Kidney (tissue), 14 donors: ENCODE measurements around the gene ITPK1. TPM values are rescaled to one million over a fixed set of nuclear protein-coding genes. Genes with fewer than 3 reads are reported as not detected.

Experiments
- DNase-seq, 5 donors: peaks; one replicate each; pipeline ENCODE4 v3.0.0-alpha.2; 2013 to 2020
- FAIRE-seq: peaks from 2 replicates; lab custom pipeline; 2012; peaks lifted over from hg19 to GRCh38; lab: Jason Lieb, UNC
- H3K27ac ChIP-seq, 2 donors: one replicate each; pipeline ENCODE4 v1.7.0; 2013; ENCODE audit warnings: low read depth in 2 of 2, low read length in 2 of 2, inconsistent platforms in 1 of 2
- H3K27me3 ChIP-seq: one replicate; pipeline ENCODE4 v1.7.1; 2013; ENCODE audit warnings: low read length, inconsistent platforms; ENCODE audit not compliant: control insufficient read depth, insufficient read depth
- H3K36me3 ChIP-seq, 3 donors: one replicate each; pipeline versions ENCODE4 v1.7.0 to v1.7.1; 2013; ENCODE audit warnings: low read length in 3 of 3, control low read depth in 1 of 3, inconsistent platforms in 1 of 3; ENCODE audit not compliant: insufficient read depth in 3 of 3, control insufficient read depth in 2 of 3
- H3K4me1 ChIP-seq, 3 donors: one replicate each; pipeline versions ENCODE4 v1.7.0 to v1.7.1; 2013; ENCODE audit warnings: low read length in 3 of 3, inconsistent platforms in 1 of 3, low read depth in 1 of 3; ENCODE audit not compliant: control insufficient read depth in 2 of 3, insufficient read depth in 2 of 3
- H3K4me3 ChIP-seq, 3 donors: one replicate each; pipeline versions ENCODE4 v1.7.0 to v1.8.1; 2013; ENCODE audit warnings: low read length in 3 of 3, control low read depth in 1 of 3, inconsistent platforms in 1 of 3
- H3K9ac ChIP-seq, 3 donors: one replicate each; pipeline versions ENCODE4 v1.7.0 to v1.7.1; 2013; ENCODE audit warnings: low read length in 3 of 3, control low read depth in 1 of 3, inconsistent platforms in 1 of 3
- H3K9me3 ChIP-seq, 3 donors: one replicate each; pipeline versions ENCODE4 v1.7.0 to v1.7.1; 2013; ENCODE audit warnings: low read length in 3 of 3, control low read depth in 1 of 3, inconsistent platforms in 1 of 3; ENCODE audit not compliant: control insufficient read depth in 2 of 3, insufficient read depth in 1 of 3
- intact Hi-C: fragments of 100-400 bp; cut with DNase I; formaldehyde crosslinking; loops from one replicate; pipeline ENCODE4 v1.11.1; 2022
- polyA plus RNA-seq: library from polyadenylated mRNA; stranded (reverse); fragments of 350-450 nt; fragmentation: Illumina TruSeq; extraction: RNeasy Lipid Tissue Mini Kit (QIAGEN cat#74804); gene quantifications from one replicate; pipeline ENCODE4 v1.2.3, GENCODE V29; 2014; ENCODE audit warnings: low read depth, low replicate concordance; ENCODE audit not compliant: insufficient read depth
- total RNA-seq: library from RNA; stranded (reverse); fragmentation: NEBNext Ultra II Directional; extraction: Animal tissue kit (Norgen Biotek cat#: 25700); gene quantifications from one replicate; pipeline ENCODE4 v1.2.1, GENCODE V29; 2021
- TF ChIP-seq, protein P1 (sequence below): IDR thresholded peaks from 3 replicates; pipeline ENCODE4 v1.5.1; 2012; ENCODE audit warnings: mild to moderate bottlenecking, moderate library complexity, borderline replicate concordance; ENCODE audit not compliant: insufficient read depth; ENCODE audit errors: extremely low read depth
- donor health status: control.
- donor health status: control.
- donor health status: control.
- donor health status: control.
- donor health status: control.
- donor health status: DM: yes; HTN: yes; CAD: no.
- donor health status: Normal renal cell carcinoma (clear cell type).

Gene ITPK1
- total and polyA plus RNA-seq, 2 donors from 2014 or later = 43.6 to 92.0 TPM

DNA sequence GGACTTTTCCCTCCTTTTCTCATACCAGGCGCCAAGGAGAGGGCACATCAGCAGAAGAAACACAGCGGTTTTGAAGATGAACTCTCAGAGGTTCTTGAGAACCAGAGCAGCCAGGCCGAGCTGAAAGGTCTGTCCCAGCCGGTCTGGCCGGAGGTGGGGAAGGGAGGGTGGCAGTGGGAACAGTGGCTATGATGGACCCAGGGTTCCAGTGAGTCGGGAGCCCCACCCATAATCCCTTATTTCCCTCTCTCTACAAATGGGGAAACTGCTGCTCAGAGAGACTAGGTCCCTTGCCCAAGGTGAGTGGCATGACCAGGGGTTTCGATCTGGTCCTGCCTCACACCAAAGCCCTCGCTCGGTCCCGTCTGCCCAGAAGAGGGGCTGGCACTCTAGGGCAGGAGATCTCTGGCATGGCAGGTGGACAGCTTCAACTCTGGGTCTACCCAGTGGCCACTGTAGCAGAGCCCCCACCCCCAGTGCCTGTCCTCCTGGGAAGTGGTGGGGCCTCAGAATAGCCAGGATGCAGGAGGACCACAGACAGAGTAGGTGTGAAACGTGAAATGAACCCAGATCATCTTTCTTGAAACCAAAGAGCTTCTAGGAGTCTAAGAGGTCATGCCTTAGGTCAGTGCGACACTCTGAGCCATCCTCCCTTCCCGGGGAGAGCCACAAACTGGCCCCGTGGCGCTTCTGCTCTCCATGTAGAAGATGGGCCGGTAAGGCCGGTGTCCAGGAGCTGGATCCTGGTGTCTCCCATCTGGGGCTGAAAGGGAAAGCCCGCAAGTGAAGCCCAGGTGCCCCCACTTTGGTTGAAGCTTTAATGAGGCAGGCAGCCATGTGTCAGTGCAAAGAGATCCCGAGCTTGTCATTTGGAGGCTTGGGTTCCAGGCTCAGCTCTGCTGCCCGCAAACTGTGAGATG lies 185.8 kb downstream of the ITPK1 start:
- TF ChIP-seq, protein P1, sequence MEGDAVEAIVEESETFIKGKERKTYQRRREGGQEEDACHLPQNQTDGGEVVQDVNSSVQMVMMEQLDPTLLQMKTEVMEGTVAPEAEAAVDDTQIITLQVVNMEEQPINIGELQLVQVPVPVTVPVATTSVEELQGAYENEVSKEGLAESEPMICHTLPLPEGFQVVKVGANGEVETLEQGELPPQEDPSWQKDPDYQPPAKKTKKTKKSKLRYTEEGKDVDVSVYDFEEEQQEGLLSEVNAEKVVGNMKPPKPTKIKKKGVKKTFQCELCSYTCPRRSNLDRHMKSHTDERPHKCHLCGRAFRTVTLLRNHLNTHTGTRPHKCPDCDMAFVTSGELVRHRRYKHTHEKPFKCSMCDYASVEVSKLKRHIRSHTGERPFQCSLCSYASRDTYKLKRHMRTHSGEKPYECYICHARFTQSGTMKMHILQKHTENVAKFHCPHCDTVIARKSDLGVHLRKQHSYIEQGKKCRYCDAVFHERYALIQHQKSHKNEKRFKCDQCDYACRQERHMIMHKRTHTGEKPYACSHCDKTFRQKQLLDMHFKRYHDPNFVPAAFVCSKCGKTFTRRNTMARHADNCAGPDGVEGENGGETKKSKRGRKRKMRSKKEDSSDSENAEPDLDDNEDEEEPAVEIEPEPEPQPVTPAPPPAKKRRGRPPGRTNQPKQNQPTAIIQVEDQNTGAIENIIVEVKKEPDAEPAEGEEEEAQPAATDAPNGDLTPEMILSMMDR = no peak
- intact Hi-C loops = no loop called here
- Histone ChIP-seq H3K9ac (no peak overlapping the region), H3K9me3 (no peaks in the 10 kb centered on the region), H3K36me3 (no peaks in the 10 kb centered on the region), H3K27me3 (no peaks in the 10 kb centered on the region), H3K4me3 (no peak overlapping the region), H3K4me1 (no peaks in the 10 kb centered on the region), H3K27ac (no peak overlapping the region)
- FAIRE-seq (no peak), DNase-seq (no peak)

DNA sequence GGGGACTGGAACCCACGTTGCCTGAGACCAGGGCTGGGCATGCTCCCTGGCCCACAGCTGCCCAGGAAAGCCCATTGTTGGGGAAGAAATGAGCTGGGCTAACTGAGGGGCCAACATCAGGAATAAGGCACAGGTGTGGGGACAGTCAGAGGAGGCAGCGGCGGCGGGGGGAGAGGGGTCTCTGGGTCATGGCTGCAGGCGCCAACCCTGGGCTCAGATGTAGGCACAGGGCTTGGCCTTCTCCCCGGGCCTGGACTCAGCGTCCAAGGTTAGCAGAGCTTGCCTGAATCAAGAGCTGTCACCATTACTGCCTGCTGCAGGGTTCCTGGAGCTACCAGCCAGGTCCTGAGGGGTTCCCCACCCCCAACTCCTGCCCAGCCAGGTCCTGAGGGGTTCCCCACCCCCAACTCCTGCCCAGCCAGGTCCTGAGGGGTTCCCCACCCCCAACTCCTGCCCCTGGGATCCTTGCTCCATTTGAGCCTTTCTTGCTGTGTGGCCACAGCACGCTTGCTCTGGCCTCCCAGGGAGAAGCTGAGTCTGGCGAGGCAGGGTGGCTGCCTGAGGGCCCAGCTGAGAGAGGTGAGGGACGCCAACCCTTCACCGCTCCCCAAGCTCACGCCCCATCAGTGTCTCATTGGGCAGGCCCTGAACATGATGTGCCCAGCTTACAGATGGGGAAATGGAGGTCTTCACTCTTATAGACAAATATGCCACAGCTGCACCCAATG lies 186.6 kb downstream of the ITPK1 start:
- intact Hi-C loops = no loop called here
- TF ChIP-seq, protein P1 = no peak
- no peaks in the 10 kb centered on the region for H3K4me1 ChIP-seq
- no peaks in the 10 kb centered on the region for H3K9me3 ChIP-seq
- no peaks in the 10 kb centered on the region for H3K27me3 ChIP-seq
- H3K9ac ChIP-seq = no peak overlapping the region
- no peak overlapping the region for H3K4me3 ChIP-seq
- no peak overlapping the region for H3K27ac ChIP-seq
- H3K36me3 ChIP-seq = no peaks in the 10 kb centered on the region
- FAIRE-seq (no peak), DNase-seq (no peak)

DNA sequence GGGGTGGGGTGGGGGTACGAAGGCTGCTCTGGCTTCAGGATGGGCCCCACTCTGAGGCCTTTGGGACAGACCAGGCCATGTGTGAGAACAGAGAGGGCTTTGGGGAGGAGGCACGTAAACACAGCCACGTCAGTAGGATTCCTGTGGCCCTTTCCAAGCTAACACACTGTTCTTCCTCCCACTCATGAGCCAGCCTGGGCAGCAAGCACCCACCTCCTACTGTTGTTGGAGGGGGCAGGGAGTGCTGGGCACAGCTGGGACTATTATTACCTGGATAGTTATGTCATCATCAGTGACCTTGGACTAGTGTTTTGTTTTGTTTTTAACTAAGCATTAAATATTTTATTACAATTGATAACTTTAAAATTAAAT lies 187.5 kb downstream of the ITPK1 start:
- Histone ChIP-seq H3K27ac (no peak overlapping the region), H3K27me3 (no peaks in the 10 kb centered on the region), H3K36me3 (no peaks in the 10 kb centered on the region), H3K4me1 (no peaks in the 10 kb centered on the region), H3K4me3 (no peak overlapping the region), H3K9me3 (no peaks in the 10 kb centered on the region), H3K9ac (no peak overlapping the region)
- no peak for FAIRE-seq
- intact Hi-C loops = no loop called here
- DNase-seq = no peak
- TF ChIP-seq, protein P1 = no peak
